ENCODE measurements around the gene TIAM2. TPM values are rescaled to one million over a fixed set of nuclear protein-coding genes. Genes with fewer than 3 reads are reported as not detected.
A peak's percentile ranks its signal among the peaks of the same experiment; 100 is the strongest.

The TIAM2 gene
- total and polyA plus RNA-seq, 2 donors (not counting 3 experiments of a cell fraction or from before 2014, with no cell fraction given), result 9.6 to 18.5 TPM

- Histone ChIP-seq H3K4me2 (ENCODE audit: insufficient read depth, low read length) (no peak overlapping the region), H3K27me3 (ENCODE audit: control insufficient read depth in 2 of 2, insufficient read depth in 2 of 2, low read length in 2 of 2) (no peaks in the 10 kb centered on the region), H3K9me3 (replicated peaks; ENCODE audit: control insufficient read depth, insufficient read depth, low read length) (no peaks in the 10 kb centered on the region), H3K4me3 (replicated peaks in 1 of 3; ENCODE audit: insufficient read depth in 1 of 3, low read depth in 1 of 3, low read length in 3 of 3) (no peak overlapping the region), H3K4me1 (ENCODE audit: control insufficient read depth, extremely low read depth, insufficient read depth, low read length) (peaks cover 18% of the 10 kb centered on the region), H3K27ac (ENCODE audit: insufficient read depth, low read depth, low read length) (no peak overlapping the region), H3K36me3 (ENCODE audit: control insufficient read depth in 2 of 2, extremely low read depth in 1 of 2, insufficient read depth in 2 of 2, low read length in 2 of 2) (no peaks in the 10 kb centered on the region), H3K79me2 (ENCODE audit: control insufficient read depth, insufficient read depth, low read length) (no peaks in the 10 kb centered on the region), H3K9me1 (replicated peaks; ENCODE audit: control insufficient read depth, extremely low read depth, insufficient read depth, low read length) (no peaks in the 10 kb centered on the region), H2AFZ (ENCODE audit: low read depth, low read length) (no peak overlapping the region), H4K20me1 (replicated peaks; ENCODE audit: control insufficient read depth, extremely low read depth, insufficient read depth, low read length) (no peaks in the 10 kb centered on the region), H3K9ac (replicated peaks; ENCODE audit: extremely low read depth, insufficient read depth, low read length) (no peak overlapping the region)
- DNase-seq (ENCODE audit: low read depth, low spot score) (peak; percentile 61), FAIRE-seq (no peak)
- dilution Hi-C loops (cut with MboI; ENCODE audit: extremely low pct_ligation_motif_present, low sequenced_read_pairs), result no loop called here
- TF ChIP-seq EZH2 (IDR thresholded peaks at IDR 0.05; ENCODE audit: borderline replicate concordance, low read depth, low read length, severe bottlenecking), result no peak
- no peak for TF ChIP-seq JUN (IDR thresholded peaks at IDR 0.05; ENCODE audit: borderline replicate concordance, insufficient read depth, insufficient read length, low read depth)
- no peak for TF ChIP-seq MAX (IDR thresholded peaks at IDR 0.05; ENCODE audit: insufficient read depth, insufficient read length)
- no peak for TF ChIP-seq GATA2 (IDR thresholded peaks at IDR 0.05; ENCODE audit: insufficient read depth, insufficient read length, low read depth, low read length)
- TF ChIP-seq POLR2A (IDR thresholded peaks at IDR 0.05; ENCODE audit: low read depth, low read length), result no peak
- TF ChIP-seq FOS (IDR thresholded peaks at IDR 0.05; ENCODE audit: borderline replicate concordance, insufficient read depth, low read length), result no peak
- no peak for TF ChIP-seq MYC (IDR thresholded peaks at IDR 0.05; ENCODE audit: low read depth, low read length)
- no peak for TF ChIP-seq POLR2AphosphoS5 (IDR thresholded peaks at IDR 0.05; ENCODE audit: insufficient read depth, low read depth, low read length)
- TF ChIP-seq CTCF (IDR thresholded peaks at IDR 0.05; ENCODE audit: extremely low read depth in 1 of 2, insufficient read depth in 1 of 2, low read depth in 1 of 2, low read length in 2 of 2), result no peak
- no TSS peak for BruUV-seq (replicated peaks)
- ChIA-PET POLR2A (no interaction called here), CTCF (interaction anchor here (0.9 kb wide), 1 partner anchor 51 kb away, joined by 3 read pairs; no protein-coding TSS in a partner anchor)
- intact Hi-C loops (cut with micrococcal nuclease), result no loop called here
Measured at GRCh38 chr6:155196911-155197310, 201.8 kb downstream of the TIAM2 start.

Data from endothelial cell of umbilical vein (primary cell).